Activated CD4-positive, alpha-beta memory T cell treated with anti-CD3 and anti-CD28 coated beads for 36 hours (primary cell): ENCODE data around the gene ADCY2. TPM values are rescaled to one million over a fixed set of nuclear protein-coding genes. Genes with fewer than 3 reads are reported as not detected.

Source experiments
- CTCF ChIA-PET: fragments of 350-600 bp; sonication (Branson Sonifier 250); formaldehyde crosslinking; loops from one replicate; lab custom pipeline; 2021; ENCODE audit warnings: antibody characterized with exemption, inconsistent platforms; lab: Charles Lee
- POLR2A ChIA-PET: fragments of 350-600 bp; sonication (Branson Sonifier 250); formaldehyde crosslinking; loops from one replicate; lab custom pipeline; 2021; ENCODE audit warnings: antibody characterized with exemption; lab: Charles Lee
- DNase-seq: peaks from one replicate; pipeline ENCODE4 v3.0.0-alpha.2; 2020
- H3K27ac Mint-ChIP-seq: one replicate; pipeline ENCODE4 v1.8.0; 2021; ENCODE audit warnings: mixed read lengths
- H3K27me3 Mint-ChIP-seq: one replicate; pipeline ENCODE4 v1.8.0; 2021; ENCODE audit warnings: mixed read lengths
- H3K36me3 Mint-ChIP-seq: one replicate; pipeline ENCODE4 v1.8.0; 2021; ENCODE audit warnings: mixed read lengths
- H3K4me1 Mint-ChIP-seq: one replicate; pipeline ENCODE4 v1.8.0; 2021; ENCODE audit warnings: low read depth, mixed read lengths
- H3K4me3 Mint-ChIP-seq: one replicate; pipeline ENCODE4 v1.8.0; 2021; ENCODE audit warnings: mild to moderate bottlenecking, mixed read lengths
- H3K9me3 Mint-ChIP-seq: one replicate; pipeline ENCODE4 v1.8.0; 2021; ENCODE audit warnings: mixed read lengths
- intact Hi-C: fragments of 100-400 bp; cut with micrococcal nuclease; formaldehyde crosslinking; loops from one replicate; pipeline ENCODE4 v1.15.1; 2023
- total RNA-seq, 2 experiments: library from RNA; stranded (reverse); gene quantifications; one replicate each; pipeline ENCODE4 v1.2.3, GENCODE V29; 2021

ADCY2 gene
- total RNA-seq, 2 experiments from 2014 or later: not detected

- Mint-ChIP-seq H3K27ac (no peak overlapping the region), H3K4me1 (no peaks in the 10 kb centered on the region)
- intact Hi-C loops: no loop called here
Measured at GRCh38 chr5:7629561-7629960, 233.6 kb downstream of the ADCY2 start.

DNA sequence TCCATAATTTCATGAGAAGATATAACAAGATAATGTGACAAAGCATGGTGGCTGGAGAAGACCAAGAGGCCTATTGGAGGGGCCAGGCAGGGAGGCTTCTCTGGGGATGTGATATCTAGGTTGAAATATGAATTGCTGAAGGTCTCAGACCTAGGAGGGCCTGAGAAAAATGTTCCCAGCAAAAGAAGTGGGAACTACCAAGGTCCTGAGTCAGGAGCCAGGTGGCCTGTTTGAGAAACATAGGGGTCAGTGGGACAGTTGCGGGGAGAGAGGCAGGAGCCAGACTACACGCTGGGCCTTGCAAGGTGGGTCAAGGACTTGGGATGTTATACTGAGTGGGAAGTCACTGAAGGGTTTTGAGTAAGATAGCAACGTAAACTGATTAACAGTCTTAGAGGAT, 238.9 kb downstream of the ADCY2 start:
- intact Hi-C loops: no loop called here
- DNase-seq: no peak
- ChIA-PET CTCF (no interaction called here), POLR2A (no interaction called here)
- Mint-ChIP-seq H3K9me3 (no peaks in the 10 kb centered on the region), H3K36me3 (no peaks in the 10 kb centered on the region), H3K4me3 (no peak overlapping the region), H3K27me3 (no peaks in the 10 kb centered on the region), H3K27ac (no peak overlapping the region), H3K4me1 (no peaks in the 10 kb centered on the region)

More at GRCh38 chr5:7629561-7629960, 233.6 kb downstream of the ADCY2 start:
- Mint-ChIP-seq H3K9me3 (no peaks in the 10 kb centered on the region), H3K36me3 (no peaks in the 10 kb centered on the region), H3K4me3 (no peak overlapping the region), H3K27me3 (no peaks in the 10 kb centered on the region)
- ChIA-PET CTCF (no interaction called here), POLR2A (no interaction called here)
- DNase-seq: no peak

DNA sequence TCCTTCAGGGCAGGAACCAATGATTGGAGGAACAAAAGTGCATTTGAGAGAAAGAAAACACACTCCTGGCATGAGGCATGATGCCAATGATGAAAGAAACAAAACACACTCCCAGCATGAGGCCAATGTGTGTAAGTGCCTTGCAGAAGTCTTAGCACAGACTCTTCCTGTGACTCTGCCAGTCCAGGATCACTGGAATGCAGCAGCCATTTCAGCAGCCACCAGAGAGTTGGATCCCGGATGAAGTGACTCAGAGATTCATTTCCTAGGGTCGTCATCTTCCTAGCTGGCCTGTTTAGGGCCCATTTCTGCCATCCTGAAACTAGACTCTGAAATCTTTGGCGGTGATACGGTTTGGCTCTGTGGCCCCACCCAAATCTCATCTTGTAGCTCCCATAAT, 242.5 kb downstream of the ADCY2 start:
- no peak for DNase-seq
- H3K27me3 Mint-ChIP-seq: no peaks in the 10 kb centered on the region
- intact Hi-C loops: no loop called here
- no peaks in the 10 kb centered on the region for H3K4me1 Mint-ChIP-seq
- CTCF ChIA-PET: no interaction called here
- no peak overlapping the region for H3K4me3 Mint-ChIP-seq
- no peak overlapping the region for H3K27ac Mint-ChIP-seq
- POLR2A ChIA-PET: no interaction called here
- H3K9me3 Mint-ChIP-seq: peaks cover 9% of the 10 kb centered on the region
- H3K36me3 Mint-ChIP-seq: no peaks in the 10 kb centered on the region

GRCh38 chr5:7642029-7642428, 246.1 kb downstream of the ADCY2 start:
- Mint-ChIP-seq H3K27ac (no peak overlapping the region), H3K9me3 (peaks cover 15% of the 10 kb centered on the region), H3K27me3 (peaks cover under 1% of the 10 kb centered on the region), H3K4me3 (no peak overlapping the region), H3K36me3 (no peaks in the 10 kb centered on the region), H3K4me1 (no peaks in the 10 kb centered on the region)
- ChIA-PET CTCF (no interaction called here), POLR2A (no interaction called here)
- DNase-seq: no peak
- intact Hi-C loops: no loop called here

DNA sequence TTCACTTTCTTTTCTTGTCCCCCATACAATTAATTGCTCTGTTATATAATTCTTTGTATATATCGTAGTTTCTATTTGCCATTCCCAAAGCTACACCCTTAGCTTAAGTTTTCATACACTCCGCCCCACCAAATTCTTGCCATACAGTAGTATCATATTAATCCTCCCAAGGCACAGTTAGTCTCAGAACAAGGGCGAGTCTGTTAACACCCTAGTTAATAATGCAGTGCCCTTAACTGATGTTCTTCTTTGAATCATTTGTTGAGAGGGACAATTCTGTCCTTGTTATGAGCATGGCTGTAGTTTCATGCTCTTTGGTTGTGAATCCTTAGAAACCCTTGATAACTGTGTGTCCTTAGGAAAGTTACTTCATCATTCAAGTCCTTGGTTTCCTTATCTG, 248.8 kb downstream of the ADCY2 start:
- peaks cover 15% of the 10 kb centered on the region for H3K9me3 Mint-ChIP-seq
- no peak overlapping the region for H3K27ac Mint-ChIP-seq
- DNase-seq: no peak
- no peaks in the 10 kb centered on the region for H3K4me1 Mint-ChIP-seq
- H3K4me3 Mint-ChIP-seq: no peak overlapping the region
- H3K27me3 Mint-ChIP-seq: peaks cover 1% of the 10 kb centered on the region
- H3K36me3 Mint-ChIP-seq: no peaks in the 10 kb centered on the region
- ChIA-PET CTCF (no interaction called here), POLR2A (no interaction called here)
- intact Hi-C loops: no loop called here

DNA sequence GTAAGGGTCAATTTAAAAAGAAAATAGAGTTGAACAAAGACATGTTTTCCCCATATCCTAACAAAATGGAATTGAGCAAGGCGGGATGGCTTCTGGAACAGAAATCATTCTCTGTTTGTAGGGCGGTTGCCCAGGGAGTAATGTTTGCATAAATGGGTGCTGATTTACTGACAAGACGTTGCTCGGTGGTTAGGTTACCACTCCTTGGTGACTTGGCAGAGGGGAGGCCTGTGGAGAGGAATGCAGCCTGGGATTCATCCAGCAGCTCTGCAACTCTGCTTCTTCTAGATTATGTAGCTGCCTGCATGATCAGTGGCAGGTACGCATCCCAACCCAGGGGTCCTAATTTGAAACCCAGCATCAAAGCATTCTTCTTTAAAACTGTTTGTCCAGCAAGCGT, 254.8 kb downstream of the ADCY2 start:
- no peak overlapping the region for H3K4me3 Mint-ChIP-seq
- no peak overlapping the region for H3K27ac Mint-ChIP-seq
- DNase-seq: no peak
- no peaks in the 10 kb centered on the region for H3K4me1 Mint-ChIP-seq
- peaks cover 1% of the 10 kb centered on the region for H3K27me3 Mint-ChIP-seq
- intact Hi-C loops: no loop called here
- POLR2A ChIA-PET: no interaction called here
- no peaks in the 10 kb centered on the region for H3K36me3 Mint-ChIP-seq
- CTCF ChIA-PET: no interaction called here
- no peaks in the 10 kb centered on the region for H3K9me3 Mint-ChIP-seq

DNA sequence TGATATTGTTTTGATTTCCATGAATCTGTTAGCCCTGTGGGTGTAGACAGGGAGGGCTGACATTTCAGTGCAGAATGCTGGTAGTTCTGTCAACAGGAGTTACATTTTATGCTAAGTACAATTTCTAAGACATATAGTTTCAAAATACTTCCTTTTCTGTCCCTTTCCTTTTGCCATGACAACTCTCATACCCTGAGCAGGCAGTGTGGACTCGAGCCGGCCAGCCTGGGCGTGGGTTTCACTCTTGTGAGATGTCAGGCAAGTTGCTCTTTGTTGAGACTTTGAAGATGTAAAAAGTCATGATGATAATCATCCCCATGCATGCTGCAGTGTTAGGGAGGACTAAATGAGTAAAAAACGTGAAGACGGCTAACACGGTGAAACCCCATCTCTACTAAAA, 257.1 kb downstream of the ADCY2 start:
- Mint-ChIP-seq H3K9me3 (no peaks in the 10 kb centered on the region), H3K36me3 (no peaks in the 10 kb centered on the region), H3K27ac (no peak overlapping the region), H3K4me1 (no peaks in the 10 kb centered on the region), H3K27me3 (no peaks in the 10 kb centered on the region), H3K4me3 (no peak overlapping the region)
- ChIA-PET POLR2A (no interaction called here), CTCF (no interaction called here)
- intact Hi-C loops: no loop called here
- DNase-seq: no peak

- no peak overlapping the region for H3K27ac Mint-ChIP-seq
- H3K9me3 Mint-ChIP-seq: no peaks in the 10 kb centered on the region
- no peak overlapping the region for H3K4me3 Mint-ChIP-seq
- DNase-seq: no peak
- ChIA-PET CTCF (no interaction called here), POLR2A (no interaction called here)
- intact Hi-C loops: no loop called here
- H3K27me3 Mint-ChIP-seq: no peaks in the 10 kb centered on the region
- H3K4me1 Mint-ChIP-seq: no peaks in the 10 kb centered on the region
- no peaks in the 10 kb centered on the region for H3K36me3 Mint-ChIP-seq
Measured at GRCh38 chr5:7657153-7657552, 261.2 kb downstream of the ADCY2 start.

DNA sequence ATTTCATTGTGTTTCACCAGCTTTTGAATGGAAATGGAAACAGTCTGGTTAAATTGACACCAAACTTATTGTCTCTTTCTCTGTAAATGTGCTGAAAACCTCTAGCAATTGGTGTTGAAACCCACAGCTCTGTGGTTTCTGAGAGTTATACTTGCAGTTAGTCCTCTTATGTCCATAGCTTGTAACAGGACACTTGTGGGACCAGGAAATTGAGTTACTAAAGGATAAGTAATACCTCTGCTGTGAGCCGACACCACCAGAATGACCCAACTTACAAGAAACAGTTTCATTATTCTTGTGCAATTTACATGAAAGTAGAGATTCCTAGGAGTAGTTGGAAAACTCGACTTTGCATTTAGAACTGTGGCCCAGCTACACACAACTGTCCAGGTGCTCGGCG, 263.5 kb downstream of the ADCY2 start:
- intact Hi-C loops: no loop called here
- no peak for DNase-seq
- no peak overlapping the region for H3K4me3 Mint-ChIP-seq
- no peaks in the 10 kb centered on the region for H3K4me1 Mint-ChIP-seq
- H3K27ac Mint-ChIP-seq: no peak overlapping the region
- CTCF ChIA-PET: no interaction called here
- H3K36me3 Mint-ChIP-seq: no peaks in the 10 kb centered on the region
- H3K27me3 Mint-ChIP-seq: no peaks in the 10 kb centered on the region
- H3K9me3 Mint-ChIP-seq: no peaks in the 10 kb centered on the region
- POLR2A ChIA-PET: no interaction called here

- intact Hi-C loops: no loop called here
- H3K9me3 Mint-ChIP-seq: no peaks in the 10 kb centered on the region
- ChIA-PET CTCF (no interaction called here), POLR2A (no interaction called here)
- no peak for DNase-seq
- H3K4me1 Mint-ChIP-seq: no peaks in the 10 kb centered on the region
- no peak overlapping the region for H3K4me3 Mint-ChIP-seq
- no peaks in the 10 kb centered on the region for H3K27me3 Mint-ChIP-seq
- no peak overlapping the region for H3K27ac Mint-ChIP-seq
- no peaks in the 10 kb centered on the region for H3K36me3 Mint-ChIP-seq
Measured at GRCh38 chr5:7662289-7662688, 266.4 kb downstream of the ADCY2 start.

DNA sequence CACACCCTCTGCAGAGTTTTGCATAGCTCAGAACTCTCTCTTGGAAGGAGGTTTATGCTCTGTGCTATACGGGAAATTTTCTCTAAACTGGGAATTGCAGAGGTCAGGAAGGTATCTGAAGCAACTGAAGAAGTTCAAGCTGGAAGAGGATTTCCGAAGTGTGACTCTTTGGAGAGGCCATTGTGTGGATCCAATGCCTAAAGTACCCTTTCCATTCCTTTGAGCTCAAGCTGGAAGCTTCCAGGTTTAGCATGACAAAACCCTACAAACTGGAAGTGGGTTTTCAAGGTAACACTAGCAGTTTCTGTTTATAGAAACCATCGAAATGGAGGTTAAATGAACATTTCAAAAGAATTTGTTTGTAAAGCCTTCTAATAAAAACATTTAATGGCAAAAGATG, 267.9 kb downstream of the ADCY2 start:
- no peaks in the 10 kb centered on the region for H3K4me1 Mint-ChIP-seq
- H3K36me3 Mint-ChIP-seq: no peaks in the 10 kb centered on the region
- no peak overlapping the region for H3K27ac Mint-ChIP-seq
- POLR2A ChIA-PET: no interaction called here
- no peaks in the 10 kb centered on the region for H3K27me3 Mint-ChIP-seq
- H3K4me3 Mint-ChIP-seq: no peak overlapping the region
- intact Hi-C loops: no loop called here
- no peak for DNase-seq
- CTCF ChIA-PET: no interaction called here
- H3K9me3 Mint-ChIP-seq: no peaks in the 10 kb centered on the region

DNA sequence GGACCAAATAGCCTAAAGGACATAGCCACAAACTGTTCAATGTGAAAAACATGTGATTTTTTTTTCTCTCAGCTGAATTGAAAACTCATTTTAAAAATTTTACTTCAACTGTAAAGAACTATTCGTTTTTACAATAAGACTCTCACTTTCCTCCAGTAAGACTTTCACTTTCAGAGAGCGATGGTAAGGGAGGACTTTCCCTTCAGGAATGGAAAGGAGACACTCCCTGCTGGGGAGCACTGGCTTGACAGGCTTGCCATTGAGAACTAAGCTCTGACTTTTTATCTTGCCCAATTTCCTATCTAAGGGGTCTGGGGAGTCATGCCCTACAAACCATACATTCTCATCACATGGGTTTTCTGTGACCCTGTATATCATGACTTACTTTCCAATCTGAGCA, 268.3 kb downstream of the ADCY2 start:
- H3K9me3 Mint-ChIP-seq: no peaks in the 10 kb centered on the region
- H3K4me1 Mint-ChIP-seq: no peaks in the 10 kb centered on the region
- intact Hi-C loops: no loop called here
- H3K27me3 Mint-ChIP-seq: no peaks in the 10 kb centered on the region
- no peaks in the 10 kb centered on the region for H3K36me3 Mint-ChIP-seq
- CTCF ChIA-PET: no interaction called here
- H3K27ac Mint-ChIP-seq: no peak overlapping the region
- POLR2A ChIA-PET: no interaction called here
- no peak for DNase-seq
- H3K4me3 Mint-ChIP-seq: no peak overlapping the region

GRCh38 chr5:7667216-7667767, 271.4 kb downstream of the ADCY2 start:
- Mint-ChIP-seq H3K4me1 (no peaks in the 10 kb centered on the region), H3K36me3 (no peaks in the 10 kb centered on the region), H3K27me3 (no peaks in the 10 kb centered on the region), H3K9me3 (no peaks in the 10 kb centered on the region), H3K27ac (no peak overlapping the region), H3K4me3 (no peak overlapping the region)
- no peak for DNase-seq
- ChIA-PET POLR2A (no interaction called here), CTCF (no interaction called here)
- intact Hi-C loops: no loop called here
